Endothelial cell of umbilical vein (primary cell): Measurements from ENCODE around the gene MDFI.

ENCODE experiments used
- EZH2 ChIP-seq: IDR thresholded peaks from 2 replicates; pipeline ENCODE4 v1.6.1; 2012; ENCODE audit warnings: borderline replicate concordance, low read depth, mild to moderate bottlenecking, moderate library complexity, low read length, inconsistent platforms; ENCODE audit not compliant: severe bottlenecking
- FOS ChIP-seq: IDR thresholded peaks from 2 replicates; pipeline ENCODE4 v1.6.1; 2011; ENCODE audit warnings: mild to moderate bottlenecking, low read length, moderate library complexity, borderline replicate concordance; ENCODE audit not compliant: insufficient read depth
- GATA2 ChIP-seq: IDR thresholded peaks from 2 replicates; pipeline ENCODE4 v1.7.0; 2011; ENCODE audit warnings: low read depth, mild to moderate bottlenecking, moderate library complexity, mixed read lengths, low read length; ENCODE audit not compliant: insufficient read length, insufficient read depth
- JUN ChIP-seq: IDR thresholded peaks from 2 replicates; pipeline ENCODE4 v1.6.1; 2011; ENCODE audit warnings: borderline replicate concordance, low read depth; ENCODE audit not compliant: insufficient read length, insufficient read depth
- MYC ChIP-seq: IDR thresholded peaks from one replicate; pipeline ENCODE4 v1.6.1; 2011; ENCODE audit warnings: mild to moderate bottlenecking, low read depth, low read length
- POLR2A ChIP-seq: IDR thresholded peaks from 2 replicates; pipeline ENCODE4 v1.6.1; 2012; ENCODE audit warnings: low read depth, mild to moderate bottlenecking, control low read depth, low read length
- POLR2AphosphoS5 ChIP-seq: IDR thresholded peaks from 2 replicates; pipeline ENCODE4 v1.6.1; 2012; ENCODE audit warnings: low read depth, mild to moderate bottlenecking, control low read depth, low read length, moderate library complexity; ENCODE audit not compliant: insufficient read depth
- TF ChIP-seq, protein P1 (sequence below): IDR thresholded peaks from 2 replicates; pipeline ENCODE4 v1.6.1; 2011; ENCODE audit not compliant: insufficient read depth, insufficient read length
- TF ChIP-seq, protein P2 (sequence below), 2 donors: IDR thresholded peaks; 1 replicate in 1 of 2; 2 replicates in 1 of 2; pipeline ENCODE4 v1.5.1; 2011; ENCODE audit warnings: low read length in 2 of 2, mild to moderate bottlenecking in 2 of 2, moderate library complexity in 2 of 2, control low read depth in 1 of 2, inconsistent platforms in 1 of 2, low read depth in 1 of 2; ENCODE audit not compliant: insufficient read depth in 1 of 2; ENCODE audit errors: extremely low read depth in 1 of 2

DNA sequence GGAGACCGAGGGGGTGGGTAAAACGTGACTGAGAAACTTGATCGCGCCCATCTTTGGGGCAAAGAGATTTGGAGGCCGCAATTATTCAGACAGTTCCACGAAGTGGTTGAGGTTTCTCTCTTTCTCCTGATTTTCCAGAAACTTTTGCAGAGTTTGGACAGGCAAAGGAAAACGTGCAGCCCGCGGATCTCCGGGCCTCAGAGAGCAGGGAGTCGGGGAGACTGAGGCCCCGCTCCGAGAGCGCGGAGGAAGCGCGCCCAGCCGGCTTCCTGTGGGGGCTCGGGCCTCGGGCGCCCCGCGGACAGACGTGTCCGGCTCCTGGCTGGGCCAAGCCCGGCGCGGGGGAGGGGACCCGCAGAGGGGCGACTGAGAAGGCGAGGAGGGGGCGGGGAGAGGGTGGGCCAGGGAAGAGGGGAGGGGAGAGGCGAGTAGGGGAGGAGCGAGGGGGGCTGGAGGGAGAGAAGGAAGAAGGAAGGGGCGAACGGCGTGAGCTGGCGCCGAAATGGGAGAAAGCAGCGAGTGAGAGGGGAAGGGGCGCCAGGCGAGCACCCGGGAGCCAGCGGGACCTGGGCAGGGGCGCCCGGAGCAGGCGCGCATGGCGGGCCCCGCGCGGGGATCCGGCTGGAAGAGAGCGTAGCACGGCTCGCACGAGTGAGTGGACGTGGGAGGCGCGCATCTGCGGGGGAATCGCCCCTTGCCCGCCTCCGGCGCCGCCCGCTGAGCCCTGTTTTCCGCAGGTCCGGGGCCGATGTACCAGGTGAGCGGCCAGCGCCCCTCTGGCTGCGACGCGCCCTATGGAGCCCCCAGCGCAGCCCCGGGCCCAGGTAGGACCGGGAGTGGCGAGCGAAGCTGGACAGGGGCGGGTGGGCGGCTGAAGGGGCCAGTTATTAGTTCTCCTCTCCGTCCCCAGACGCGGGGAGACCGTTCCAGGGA, at the start of gene MDFI:
- TF ChIP-seq, protein P1, sequence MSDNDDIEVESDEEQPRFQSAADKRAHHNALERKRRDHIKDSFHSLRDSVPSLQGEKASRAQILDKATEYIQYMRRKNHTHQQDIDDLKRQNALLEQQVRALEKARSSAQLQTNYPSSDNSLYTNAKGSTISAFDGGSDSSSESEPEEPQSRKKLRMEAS = no peak
- TF ChIP-seq, protein P2, sequence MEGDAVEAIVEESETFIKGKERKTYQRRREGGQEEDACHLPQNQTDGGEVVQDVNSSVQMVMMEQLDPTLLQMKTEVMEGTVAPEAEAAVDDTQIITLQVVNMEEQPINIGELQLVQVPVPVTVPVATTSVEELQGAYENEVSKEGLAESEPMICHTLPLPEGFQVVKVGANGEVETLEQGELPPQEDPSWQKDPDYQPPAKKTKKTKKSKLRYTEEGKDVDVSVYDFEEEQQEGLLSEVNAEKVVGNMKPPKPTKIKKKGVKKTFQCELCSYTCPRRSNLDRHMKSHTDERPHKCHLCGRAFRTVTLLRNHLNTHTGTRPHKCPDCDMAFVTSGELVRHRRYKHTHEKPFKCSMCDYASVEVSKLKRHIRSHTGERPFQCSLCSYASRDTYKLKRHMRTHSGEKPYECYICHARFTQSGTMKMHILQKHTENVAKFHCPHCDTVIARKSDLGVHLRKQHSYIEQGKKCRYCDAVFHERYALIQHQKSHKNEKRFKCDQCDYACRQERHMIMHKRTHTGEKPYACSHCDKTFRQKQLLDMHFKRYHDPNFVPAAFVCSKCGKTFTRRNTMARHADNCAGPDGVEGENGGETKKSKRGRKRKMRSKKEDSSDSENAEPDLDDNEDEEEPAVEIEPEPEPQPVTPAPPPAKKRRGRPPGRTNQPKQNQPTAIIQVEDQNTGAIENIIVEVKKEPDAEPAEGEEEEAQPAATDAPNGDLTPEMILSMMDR (IDR thresholded peaks at IDR 0.05; ENCODE audit: extremely low read depth in 1 of 2, insufficient read depth in 1 of 2, low read depth in 1 of 2, low read length in 2 of 2) = no peak
- TF ChIP-seq POLR2AphosphoS5 (peak; percentile 43), POLR2A (no peak), EZH2 (no peak), MYC (no peak), GATA2 (no peak), JUN (no peak), FOS (no peak)
